Loucy (cell line): ENCODE results near the gene PSD2.

Experiments used
- CTCF ChIP-seq: fragments of 200-600 bp; sonication (generic); conservative IDR thresholded peaks from 2 replicates; pipeline ENCODE4 v1.5.1; 2014; ENCODE audit warnings: mild to moderate bottlenecking, antibody characterized with exemption, low read length
- EZH2phosphoT487 ChIP-seq: fragments of 200-600 bp; IDR thresholded peaks from 2 replicates; pipeline ENCODE4 v1.6.1; 2018; ENCODE audit warnings: antibody characterized with exemption, mild to moderate bottlenecking, moderate library complexity, borderline replicate concordance

- no peak for TF ChIP-seq CTCF
- TF ChIP-seq EZH2phosphoT487, result no peak
Observed at GRCh38 chr5:139804800-139805397, 9.3 kb downstream of the PSD2 start.
